GM23338 (cell line): ENCODE results near the gene DACT1. TPM values are rescaled to one million over a fixed set of nuclear protein-coding genes. Genes with fewer than 3 reads are reported as not detected.

ENCODE experiments used
- ATAC-seq: fragments of 200-7000 bp; cut with Tn5 transposase; 3 replicates; pipeline ENCODE4 v1.9.1; 2020
- DNase-seq: peaks from one replicate; pipeline ENCODE4 v3.0.0-alpha.2; 2015; ENCODE audit warnings: low spot score
- H2AFZ ChIP-seq: fragments of 200-600 bp; sonication (generic); 2 replicates; pipeline ENCODE4 v1.8.0; 2016; ENCODE audit warnings: antibody characterized with exemption, mild to moderate bottlenecking, moderate library complexity
- H3F3A ChIP-seq: fragments of 200-600 bp; sonication (generic); replicated peaks from 2 replicates; pipeline ENCODE4 v1.8.0; 2017; ENCODE audit warnings: antibody characterized with exemption, mixed run types, low read depth
- H3K27ac ChIP-seq: fragments of 200-600 bp; sonication (generic); 2 replicates; pipeline ENCODE4 v1.6.1; 2016; ENCODE audit warnings: low read depth
- H3K27me3 ChIP-seq: fragments of 200-600 bp; sonication (generic); 2 replicates; pipeline ENCODE4 v1.8.0; 2016; ENCODE audit warnings: mild to moderate bottlenecking, mixed run types, moderate library complexity; ENCODE audit not compliant: insufficient read depth
- H3K36me3 ChIP-seq: fragments of 200-600 bp; sonication (generic); 2 replicates; pipeline ENCODE4 v1.8.0; 2016; ENCODE audit warnings: mild to moderate bottlenecking; ENCODE audit not compliant: insufficient read depth
- H3K4me1 ChIP-seq: fragments of 200-600 bp; sonication (generic); 2 replicates; pipeline ENCODE4 v1.8.0; 2016; ENCODE audit warnings: mild to moderate bottlenecking, moderate library complexity; ENCODE audit not compliant: insufficient read depth
- H3K4me2 ChIP-seq: fragments of 200-600 bp; sonication (generic); 2 replicates; pipeline ENCODE4 v1.7.1; 2017; ENCODE audit warnings: mixed run types
- H3K4me3 ChIP-seq: fragments of 200-600 bp; sonication (generic); 2 replicates; pipeline ENCODE4 v1.6.1; 2016; ENCODE audit warnings: mixed run types
- H3K79me2 ChIP-seq: fragments of 200-600 bp; sonication (generic); replicated peaks from 2 replicates; pipeline ENCODE4 v1.8.0; 2017; ENCODE audit warnings: mild to moderate bottlenecking; ENCODE audit not compliant: insufficient read depth
- H3K9me2 ChIP-seq: fragments of 200-600 bp; sonication (generic); 2 replicates; pipeline ENCODE4 v1.8.0; 2017; ENCODE audit not compliant: insufficient read depth
- H4K20me1 ChIP-seq: fragments of 200-600 bp; sonication (generic); replicated peaks from 2 replicates; pipeline ENCODE4 v1.8.0; 2017; ENCODE audit warnings: mild to moderate bottlenecking; ENCODE audit not compliant: insufficient read depth
- H3K27ac Mint-ChIP-seq: 2 replicates; pipeline ENCODE4 v1.8.0; 2020; ENCODE audit warnings: inconsistent platforms, mild to moderate bottlenecking, moderate library complexity, mixed read lengths
- H3K27me3 Mint-ChIP-seq: 3 replicates; pipeline ENCODE4 v1.8.0; 2022; ENCODE audit warnings: low read depth, mild to moderate bottlenecking, moderate library complexity, mixed read lengths, inconsistent platforms; ENCODE audit not compliant: insufficient read depth, poor library complexity
- H3K36me3 Mint-ChIP-seq: 3 replicates; pipeline ENCODE4 v1.8.0; 2021; ENCODE audit warnings: low read depth, mild to moderate bottlenecking, inconsistent platforms, moderate library complexity, mixed read lengths
- H3K4me1 Mint-ChIP-seq: 3 replicates; pipeline ENCODE4 v1.8.0; 2020; ENCODE audit warnings: mild to moderate bottlenecking, inconsistent platforms, mixed read lengths
- H3K4me3 Mint-ChIP-seq: 3 replicates; pipeline ENCODE4 v1.8.0; 2021; ENCODE audit warnings: moderate library complexity, mild to moderate bottlenecking, inconsistent platforms, mixed read lengths
- H3K9me3 Mint-ChIP-seq: 3 replicates; pipeline ENCODE4 v1.8.0; 2020; ENCODE audit warnings: moderate library complexity, mild to moderate bottlenecking, inconsistent platforms, mixed read lengths
- CREB1 ChIP-seq: fragments of 250-450 bp; sonication (Bioruptor Pico); IDR thresholded peaks from 2 replicates; pipeline ENCODE4 v1.5.0; 2020; ENCODE audit warnings: low read depth, mild to moderate bottlenecking, moderate library complexity
- EZH2 ChIP-seq: fragments of 200-600 bp; sonication (generic); IDR thresholded peaks from one replicate; pipeline ENCODE4 v1.8.0; 2017; ENCODE audit warnings: antibody characterized with exemption, mild to moderate bottlenecking, low read depth; ENCODE audit not compliant: unreplicated experiment
- EZH2phosphoT487 ChIP-seq: fragments of 200-600 bp; sonication (generic); IDR thresholded peaks from one replicate; pipeline ENCODE4 v1.8.1; 2018; ENCODE audit warnings: antibody characterized with exemption; ENCODE audit not compliant: unreplicated experiment
- JUNB ChIP-seq: IDR thresholded peaks from one replicate; pipeline ENCODE4 v1.6.1; 2016; ENCODE audit warnings: antibody characterized with exemption; ENCODE audit not compliant: unreplicated experiment
- NANOG ChIP-seq: IDR thresholded peaks from 2 replicates; pipeline ENCODE4 v1.6.1; 2016; ENCODE audit warnings: antibody characterized with exemption, borderline replicate concordance
- POLR2AphosphoS5 ChIP-seq: IDR thresholded peaks from 2 replicates; pipeline ENCODE4 v1.6.1; 2016; ENCODE audit warnings: antibody characterized with exemption, low read depth
- REST ChIP-seq: IDR thresholded peaks from one replicate; pipeline ENCODE4 v1.6.1; 2018; ENCODE audit warnings: antibody characterized with exemption; ENCODE audit not compliant: unreplicated experiment
- STAT1 ChIP-seq: IDR thresholded peaks from one replicate; pipeline ENCODE4 v1.6.1; 2016; ENCODE audit warnings: antibody characterized with exemption; ENCODE audit not compliant: unreplicated experiment
- ZNF114 ChIP-seq: fragments of 250-450 bp; sonication (Bioruptor Pico); IDR thresholded peaks from 2 replicates; pipeline ENCODE4 v1.5.0; 2020; ENCODE audit warnings: mild to moderate bottlenecking, moderate library complexity
- ZNF331 ChIP-seq: fragments of 250-450 bp; sonication (Bioruptor Pico); IDR thresholded peaks from 2 replicates; pipeline ENCODE4 v1.5.0; 2020; ENCODE audit warnings: low read depth, mild to moderate bottlenecking, moderate library complexity
- ZNF462 ChIP-seq: fragments of 250-450 bp; sonication (Bioruptor Pico); IDR thresholded peaks from 2 replicates; pipeline ENCODE4 v1.5.0; 2020; ENCODE audit warnings: mild to moderate bottlenecking, moderate library complexity
- polyA plus RNA-seq: library from polyadenylated mRNA; unstranded; fragments of >200 nt; fragmentation: Nextera tagmentation; extraction: Ambion mirVana; gene quantifications from 2 replicates; pipeline ENCODE4 v1.2.1, GENCODE V29; 2016
- total RNA-seq: library from RNA; depleted of rRNA; stranded (reverse); fragments of >200 nt; shearing (Covaris generic); gene quantifications from 2 replicates; pipeline ENCODE4 v1.2.3, GENCODE V29; 2014
- TF ChIP-seq, protein P1 (sequence below): IDR thresholded peaks from 2 replicates; pipeline ENCODE4 v1.6.1; 2016; ENCODE audit warnings: antibody characterized with exemption
- TF ChIP-seq, protein P2 (sequence below), 2 experiments: fragments of 200-600 bp in 1 of 2; sonication (generic) in 1 of 2; conservative IDR thresholded peaks; 2 replicates each; pipeline versions ENCODE4 v1.5.1 to v1.6.1; 2016 to 2017; ENCODE audit warnings: antibody characterized with exemption in 2 of 2, low read depth in 2 of 2, mild to moderate bottlenecking in 2 of 2, moderate library complexity in 1 of 2

Gene DACT1
- total and polyA plus RNA-seq, 2 experiments from 2014 or later = 5.7 to 26.6 TPM

GRCh38 chr14:58626431-58626831, 11.3 kb upstream of the DACT1 start:
- H3K27ac Mint-ChIP-seq = no peak overlapping the region
- H3K27ac ChIP-seq = peak overlapping the region; percentile 76
- no peak for ATAC-seq

More at GRCh38 chr14:58626431-58626831, 11.3 kb upstream of the DACT1 start:
- Histone ChIP-seq H3K9me2 (no peaks in the 10 kb centered on the region), H3K36me3 (no peaks in the 10 kb centered on the region), H3K4me2 (peak overlapping the region; percentile 59), H3K4me1 (peaks cover 83% of the 10 kb centered on the region), H3K4me3 (no peak overlapping the region), H2AFZ (no peak overlapping the region), H3F3A (peaks cover 3% of the 10 kb centered on the region; the same call in 1 of the 2 replicates), H3K27me3 (peaks cover 18% of the 10 kb centered on the region), H3K79me2 (no peaks in the 10 kb centered on the region), H4K20me1 (no peaks in the 10 kb centered on the region)
- no peaks in the 10 kb centered on the region for H3K36me3 Mint-ChIP-seq
- peaks cover 72% of the 10 kb centered on the region for H3K4me1 Mint-ChIP-seq
- H3K9me3 Mint-ChIP-seq = no peaks in the 10 kb centered on the region; the same call in 2 of the 3 replicates
- peak overlapping the region; percentile 8; the same call in 1 of the 3 replicates for H3K4me3 Mint-ChIP-seq
- TF ChIP-seq ZNF462 (CRISPR knock-in tag) (no peak), EZH2phosphoT487 (no peak), JUNB (no peak), POLR2AphosphoS5 (no peak), EZH2 (no peak), CREB1 (0 out of 2 replicates have a peak, but pooled peaks have one; percentile 7), ZNF331 (CRISPR knock-in tag) (no peak), NANOG (peak; percentile 87), REST (no peak), ZNF114 (CRISPR knock-in tag) (no peak), STAT1 (no peak)
- TF ChIP-seq, protein P1, sequence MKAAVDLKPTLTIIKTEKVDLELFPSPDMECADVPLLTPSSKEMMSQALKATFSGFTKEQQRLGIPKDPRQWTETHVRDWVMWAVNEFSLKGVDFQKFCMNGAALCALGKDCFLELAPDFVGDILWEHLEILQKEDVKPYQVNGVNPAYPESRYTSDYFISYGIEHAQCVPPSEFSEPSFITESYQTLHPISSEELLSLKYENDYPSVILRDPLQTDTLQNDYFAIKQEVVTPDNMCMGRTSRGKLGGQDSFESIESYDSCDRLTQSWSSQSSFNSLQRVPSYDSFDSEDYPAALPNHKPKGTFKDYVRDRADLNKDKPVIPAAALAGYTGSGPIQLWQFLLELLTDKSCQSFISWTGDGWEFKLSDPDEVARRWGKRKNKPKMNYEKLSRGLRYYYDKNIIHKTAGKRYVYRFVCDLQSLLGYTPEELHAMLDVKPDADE = peak; percentile 31; the same call in 1 of the 2 replicates
- TF ChIP-seq, protein P2, sequence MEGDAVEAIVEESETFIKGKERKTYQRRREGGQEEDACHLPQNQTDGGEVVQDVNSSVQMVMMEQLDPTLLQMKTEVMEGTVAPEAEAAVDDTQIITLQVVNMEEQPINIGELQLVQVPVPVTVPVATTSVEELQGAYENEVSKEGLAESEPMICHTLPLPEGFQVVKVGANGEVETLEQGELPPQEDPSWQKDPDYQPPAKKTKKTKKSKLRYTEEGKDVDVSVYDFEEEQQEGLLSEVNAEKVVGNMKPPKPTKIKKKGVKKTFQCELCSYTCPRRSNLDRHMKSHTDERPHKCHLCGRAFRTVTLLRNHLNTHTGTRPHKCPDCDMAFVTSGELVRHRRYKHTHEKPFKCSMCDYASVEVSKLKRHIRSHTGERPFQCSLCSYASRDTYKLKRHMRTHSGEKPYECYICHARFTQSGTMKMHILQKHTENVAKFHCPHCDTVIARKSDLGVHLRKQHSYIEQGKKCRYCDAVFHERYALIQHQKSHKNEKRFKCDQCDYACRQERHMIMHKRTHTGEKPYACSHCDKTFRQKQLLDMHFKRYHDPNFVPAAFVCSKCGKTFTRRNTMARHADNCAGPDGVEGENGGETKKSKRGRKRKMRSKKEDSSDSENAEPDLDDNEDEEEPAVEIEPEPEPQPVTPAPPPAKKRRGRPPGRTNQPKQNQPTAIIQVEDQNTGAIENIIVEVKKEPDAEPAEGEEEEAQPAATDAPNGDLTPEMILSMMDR (conservative IDR thresholded peaks at IDR 0.05; ENCODE audit: low read depth in 2 of 2) = no peak
- H3K27me3 Mint-ChIP-seq = peaks cover 16% of the 10 kb centered on the region
- DNase-seq = peak; percentile 65
